Transverse colon (tissue), 4 donors: ENCODE results near the gene DNER. TPM values are rescaled to one million over a fixed set of nuclear protein-coding genes. Genes with fewer than 3 reads are reported as not detected.

ENCODE experiments used
- DNase-seq: peaks from one replicate; pipeline ENCODE4 v3.0.0-alpha.2; 2019
- H3K27ac ChIP-seq, 4 donors: fragments of 200-600 bp; sonication (generic); 2 replicates each; pipeline ENCODE4 v1.5.1; 2016 to 2018; ENCODE audit warnings: inconsistent platforms in 4 of 4
- H3K27me3 ChIP-seq: fragments of 200-600 bp; sonication (generic); 2 replicates; pipeline ENCODE4 v1.5.1; 2017; ENCODE audit warnings: inconsistent platforms
- H3K36me3 ChIP-seq, 4 donors: fragments of 200-600 bp; sonication (generic); 2 replicates each; pipeline ENCODE4 v1.5.1; 2017 to 2019; ENCODE audit warnings: inconsistent platforms in 4 of 4
- H3K4me1 ChIP-seq, 4 donors: fragments of 200-600 bp; sonication (generic); 2 replicates each; pipeline ENCODE4 v1.5.1; 2017 to 2020; ENCODE audit warnings: inconsistent platforms in 4 of 4
- H3K4me3 ChIP-seq, 4 donors: fragments of 200-600 bp; sonication (generic); 1 replicate in 1 of 4; 2 replicates in 3 of 4; pipeline versions ENCODE4 v1.5.1 to v1.6.1; 2017 to 2019; ENCODE audit warnings: inconsistent platforms in 4 of 4
- H3K9me3 ChIP-seq, 2 donors: fragments of 200-600 bp; sonication (generic); 2 replicates each; pipeline ENCODE4 v1.5.1; 2017 to 2019; ENCODE audit warnings: inconsistent platforms in 2 of 2
- EP300 ChIP-seq: sonication (generic); formaldehyde crosslinking; IDR thresholded peaks from one replicate; pipeline ENCODE4 v1.6.1; 2017; ENCODE audit warnings: antibody characterized with exemption, low read depth
- POLR2A ChIP-seq: fragments of 450-650 bp; IDR thresholded peaks from one replicate; pipeline ENCODE4 v1.6.1; 2016; ENCODE audit warnings: antibody characterized with exemption, mild to moderate bottlenecking, moderate library complexity
- POLR2AphosphoS5 ChIP-seq, 3 donors: sonication (generic); formaldehyde crosslinking; IDR thresholded peaks; one replicate each; pipeline ENCODE4 v1.6.1; 2016; ENCODE audit warnings: antibody characterized with exemption in 3 of 3
- WGBS, 2 donors: methylation state at CpG; one replicate each; pipeline ENCODE4 v1.1.5; 2018; ENCODE audit warnings: low coverage in 1 of 2; 5-methylcytosine and 5-hydroxymethylcytosine counted together
- in situ Hi-C, 4 donors: fragments of 200-750 bp; cut with MboI; loops; one replicate each; pipeline versions ENCODE4 v1.15.0 to v1.15.1; 2017; ENCODE audit warnings: low sequenced_read_pairs in 3 of 4, low pct_ligation_motif_present in 1 of 4, low pct_unique_long_range_greater_than_20kb in 1 of 4
- intact Hi-C: fragments of 100-400 bp; cut with DNase I; formaldehyde crosslinking; loops from one replicate; pipeline ENCODE4 v1.15.1; 2023; ENCODE audit warnings: low total_unique reads
- total RNA-seq, 4 donors: library from RNA; depleted of rRNA; stranded (reverse); fragments of >200 nt; gene quantifications; one replicate each; pipeline ENCODE4 v1.1.0, GENCODE V29; 2016
- TF ChIP-seq, protein P1 (sequence below), 5 experiments: fragments of 200-600 bp in 3 of 5; fragments of 450-650 bp in 2 of 5; sonication (generic) in 3 of 5; IDR thresholded peaks; 1 replicate in 2 of 5; 2 replicates in 3 of 5; pipeline ENCODE4 v1.5.1; 2016 to 2017; ENCODE audit warnings: antibody characterized with exemption in 5 of 5, inconsistent platforms in 3 of 5, mild to moderate bottlenecking in 2 of 5, moderate library complexity in 1 of 5

Gene DNER
- total RNA-seq, 4 donors from 2014 or later: 1.9 to 4.9 (median 2.5) TPM

DNA sequence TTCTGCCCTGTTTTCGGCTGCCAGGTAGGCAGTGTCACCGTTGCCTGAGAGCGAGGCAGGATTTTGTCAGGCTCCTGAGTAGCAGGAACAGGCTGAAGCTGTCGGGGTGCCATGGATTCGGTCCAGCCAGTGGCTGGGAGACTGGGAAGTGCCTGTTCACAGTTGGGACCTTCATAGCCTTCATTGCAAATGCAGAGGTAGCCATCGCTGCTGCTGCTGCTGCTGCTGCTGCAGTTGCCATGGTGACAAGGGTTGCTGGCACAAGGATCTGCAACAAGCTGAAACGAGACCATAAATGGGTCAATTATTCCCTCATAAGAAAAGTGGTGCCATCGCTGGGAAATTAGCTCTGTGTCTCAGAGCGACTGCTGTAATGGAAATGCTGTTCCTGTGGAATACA, 122.7 kb downstream of the DNER start:
- no peak for DNase-seq

DNA sequence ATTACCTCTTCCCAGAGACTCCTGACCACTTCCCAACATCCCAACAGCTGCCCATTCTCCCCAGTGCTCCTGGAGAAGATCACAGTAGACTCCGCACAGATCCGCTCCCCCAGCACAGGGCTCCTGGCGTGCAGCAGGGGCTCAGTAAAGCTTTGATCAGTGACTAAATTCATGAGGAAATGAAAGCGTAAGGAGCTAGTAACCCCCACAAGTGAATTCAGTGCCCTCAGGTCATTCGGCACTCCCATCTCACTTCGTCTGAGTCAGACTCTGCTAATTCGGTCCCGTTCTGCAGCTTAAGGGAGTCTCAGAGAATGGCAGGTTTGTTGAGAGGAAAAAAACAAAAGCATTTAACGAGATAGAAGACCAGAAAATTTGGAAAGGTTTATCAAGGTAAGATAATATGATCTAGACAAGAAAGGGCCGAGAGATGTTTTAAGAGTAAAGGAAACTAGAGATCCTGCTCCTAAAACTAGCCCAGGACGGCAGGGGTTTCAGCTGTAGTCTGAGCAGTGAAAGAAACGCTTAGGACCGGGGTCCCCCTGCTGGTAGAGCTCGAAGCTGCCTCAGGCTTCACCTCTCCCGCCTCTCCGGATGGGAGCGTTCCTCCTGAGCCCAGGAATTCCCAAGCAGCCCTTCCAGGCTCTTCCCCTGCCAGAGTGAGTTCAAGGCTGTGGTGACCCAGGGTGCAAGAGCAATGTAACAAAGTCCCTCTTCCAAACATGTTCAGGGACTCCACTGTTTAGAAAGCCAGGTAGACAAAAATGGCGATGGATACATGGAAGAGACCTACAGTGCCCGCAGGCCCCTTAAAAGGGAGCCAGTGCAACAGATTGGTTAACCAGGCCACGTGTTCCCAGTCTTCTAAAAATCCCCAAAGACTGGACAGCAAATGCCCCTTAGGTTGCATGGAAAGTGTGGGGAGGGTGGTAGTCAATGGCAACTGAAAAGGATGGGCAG, 127.3 kb downstream of the DNER start:
- no peak for TF ChIP-seq POLR2AphosphoS5 (IDR thresholded peaks at IDR 0.05)
- TF ChIP-seq EP300: no peak
- no peak for TF ChIP-seq POLR2A
- TF ChIP-seq, protein P1, sequence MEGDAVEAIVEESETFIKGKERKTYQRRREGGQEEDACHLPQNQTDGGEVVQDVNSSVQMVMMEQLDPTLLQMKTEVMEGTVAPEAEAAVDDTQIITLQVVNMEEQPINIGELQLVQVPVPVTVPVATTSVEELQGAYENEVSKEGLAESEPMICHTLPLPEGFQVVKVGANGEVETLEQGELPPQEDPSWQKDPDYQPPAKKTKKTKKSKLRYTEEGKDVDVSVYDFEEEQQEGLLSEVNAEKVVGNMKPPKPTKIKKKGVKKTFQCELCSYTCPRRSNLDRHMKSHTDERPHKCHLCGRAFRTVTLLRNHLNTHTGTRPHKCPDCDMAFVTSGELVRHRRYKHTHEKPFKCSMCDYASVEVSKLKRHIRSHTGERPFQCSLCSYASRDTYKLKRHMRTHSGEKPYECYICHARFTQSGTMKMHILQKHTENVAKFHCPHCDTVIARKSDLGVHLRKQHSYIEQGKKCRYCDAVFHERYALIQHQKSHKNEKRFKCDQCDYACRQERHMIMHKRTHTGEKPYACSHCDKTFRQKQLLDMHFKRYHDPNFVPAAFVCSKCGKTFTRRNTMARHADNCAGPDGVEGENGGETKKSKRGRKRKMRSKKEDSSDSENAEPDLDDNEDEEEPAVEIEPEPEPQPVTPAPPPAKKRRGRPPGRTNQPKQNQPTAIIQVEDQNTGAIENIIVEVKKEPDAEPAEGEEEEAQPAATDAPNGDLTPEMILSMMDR (IDR thresholded peaks at IDR 0.05): peak; percentile 73 to 81 (median 79)
- H3K27me3 ChIP-seq: no peaks in the 10 kb centered on the region
- H3K9me3 ChIP-seq: no peaks in the 10 kb centered on the region
- no peak overlapping the region for H3K27ac ChIP-seq
- in situ Hi-C loops (loop anchor here (25.0 kb wide), 3 partner anchors 150 to 900 kb away; no protein-coding TSS in a partner anchor), intact Hi-C loops (loop anchor here (5.0 kb wide), 1 partner anchor 155 kb away; no protein-coding TSS in a partner anchor)
- peak; percentile 75 for DNase-seq
- H3K4me3 ChIP-seq: peak overlapping the region in 1 of 4 donors; percentile 27
- H3K4me1 ChIP-seq: peaks cover 0 to 4% (median 2%) of the 10 kb centered on the region in 4 donors
- H3K36me3 ChIP-seq: no peaks in the 10 kb centered on the region
- WGBS, 2 donors: 10 to 28% methylated on average over 4 to 20 of the region's 20 CpGs

More for the DNA sequence above, 122.7 kb downstream of the DNER start:
- TF ChIP-seq EP300: no peak
- TF ChIP-seq, protein P1 (IDR thresholded peaks at IDR 0.05): no peak
- TF ChIP-seq POLR2A: no peak
- TF ChIP-seq POLR2AphosphoS5 (IDR thresholded peaks at IDR 0.05): no peak
- H3K36me3 ChIP-seq: no peaks in the 10 kb centered on the region
- H3K4me3 ChIP-seq: no peak overlapping the region
- no peaks in the 10 kb centered on the region for H3K9me3 ChIP-seq
- peaks cover 0 to 3% (median 1%) of the 10 kb centered on the region in 4 donors for H3K4me1 ChIP-seq
- WGBS, 2 donors: 77 to 80% methylated on average over 1 to 9 of the region's 9 CpGs
- H3K27me3 ChIP-seq: no peaks in the 10 kb centered on the region
- intact Hi-C loops: no loop called here
- no peak overlapping the region for H3K27ac ChIP-seq
- in situ Hi-C loops: loop anchor here (25.0 kb wide), 3 partner anchors 154 to 904 kb away; no protein-coding TSS in a partner anchor

DNA sequence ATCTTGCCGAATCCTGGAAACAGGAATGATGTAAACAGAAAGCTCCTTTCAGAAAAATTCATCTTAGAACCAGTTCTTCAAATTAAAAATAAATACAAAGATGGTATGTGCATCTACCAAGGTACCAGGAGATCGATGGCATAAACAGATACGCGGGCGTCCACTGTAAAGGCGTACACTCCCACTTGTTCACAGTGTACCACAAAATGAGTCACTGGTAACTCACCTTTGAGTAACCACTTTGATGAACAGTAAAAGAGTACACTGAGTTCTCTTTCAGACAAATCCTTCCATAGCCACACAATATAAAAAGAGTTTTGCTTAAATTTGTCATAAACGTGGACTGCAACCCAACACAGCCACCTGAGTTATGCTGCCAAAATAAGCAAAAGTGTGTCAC, 128.3 kb downstream of the DNER start:
- H3K9me3 ChIP-seq: no peaks in the 10 kb centered on the region
- H3K36me3 ChIP-seq: no peaks in the 10 kb centered on the region
- no peak for DNase-seq
- 83 to 90% methylated on average over 4 to 7 of the region's 7 CpGs for WGBS, 2 donors
- no peak overlapping the region for H3K4me3 ChIP-seq
- H3K27ac ChIP-seq: no peak overlapping the region
- H3K27me3 ChIP-seq: peaks cover 8% of the 10 kb centered on the region
- intact Hi-C loops (loop anchor here (5.0 kb wide), 1 partner anchor 154 kb away; no protein-coding TSS in a partner anchor), in situ Hi-C loops (loop anchor here (25.0 kb wide), 3 partner anchors 149 to 899 kb away; no protein-coding TSS in a partner anchor)
- peaks cover 0 to 4% (median 2%) of the 10 kb centered on the region in 4 donors for H3K4me1 ChIP-seq
- TF ChIP-seq POLR2AphosphoS5 (IDR thresholded peaks at IDR 0.05): no peak
- no peak for TF ChIP-seq EP300
- TF ChIP-seq, protein P1 (IDR thresholded peaks at IDR 0.05): no peak
- TF ChIP-seq POLR2A: no peak

DNA sequence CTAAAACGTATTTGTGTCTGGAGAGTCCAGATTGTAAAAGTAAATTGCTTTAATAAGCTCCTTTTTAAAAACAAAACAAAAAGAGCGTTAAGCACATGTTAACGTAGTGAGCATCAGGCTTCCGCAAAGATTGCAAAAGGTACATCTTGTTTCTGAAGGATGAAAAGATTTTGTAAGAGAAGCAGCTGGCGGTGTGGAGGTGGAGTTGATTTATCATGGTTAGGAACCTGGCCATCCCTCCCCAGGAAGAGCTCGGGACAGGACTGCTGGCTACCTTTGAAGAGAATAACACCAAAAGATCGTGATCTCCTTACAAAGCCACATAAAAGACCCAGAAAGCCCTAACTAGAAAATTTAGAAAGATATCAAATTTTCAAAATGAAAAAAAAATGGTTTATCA, 132.2 kb downstream of the DNER start:
- no peaks in the 10 kb centered on the region for H3K36me3 ChIP-seq
- intact Hi-C loops (no loop called here), in situ Hi-C loops (loop anchor here (25.0 kb wide), 3 partner anchors 145 to 895 kb away; no protein-coding TSS in a partner anchor)
- TF ChIP-seq, protein P1 (IDR thresholded peaks at IDR 0.05): no peak
- no peak for TF ChIP-seq POLR2A
- no peak for TF ChIP-seq POLR2AphosphoS5 (IDR thresholded peaks at IDR 0.05)
- TF ChIP-seq EP300: no peak
- no peaks in the 10 kb centered on the region for H3K9me3 ChIP-seq
- 65 to 68% methylated on average over 7 of the region's 7 CpGs for WGBS, 2 donors
- DNase-seq: no peak
- H3K27me3 ChIP-seq: peaks cover 8% of the 10 kb centered on the region
- no peak overlapping the region for H3K4me3 ChIP-seq
- peaks cover 0 to 4% (median 2%) of the 10 kb centered on the region in 4 donors for H3K4me1 ChIP-seq
- H3K27ac ChIP-seq: no peak overlapping the region
